SK-N-SH (cell line): ENCODE data around the gene SDHAF4. TPM values are rescaled to one million over a fixed set of nuclear protein-coding genes. Genes with fewer than 3 reads are reported as not detected.

Experiments used
- CTCF ChIA-PET: fragments of 300-600, 350-600 bp; formaldehyde crosslinking; extraction: SDS; loops from one replicate; lab custom pipeline; 2021; lab: Yijun Ruan, JAX
- POLR2A ChIA-PET: fragments of 350-600 bp; sonication (Branson Sonifier 250); formaldehyde crosslinking; extraction: SDS; loops from one replicate; lab custom pipeline; 2020; ENCODE audit warnings: antibody characterized with exemption, inconsistent platforms; lab: Yijun Ruan, JAX
- DNase-seq: peaks from one replicate; pipeline ENCODE4 v3.0.0; 2012
- H2AFZ ChIP-seq: fragments of 200-600 bp; sonication (generic); 2 replicates; pipeline ENCODE4 v1.8.1; 2016; ENCODE audit warnings: antibody characterized with exemption, mild to moderate bottlenecking, low read depth
- H3F3A ChIP-seq: fragments of 200-600 bp; sonication (generic); replicated peaks from 2 replicates; pipeline ENCODE3; 2016; ENCODE audit warnings: antibody characterized with exemption, mild to moderate bottlenecking; ENCODE audit not compliant: insufficient read depth
- H3K27ac ChIP-seq, 2 experiments: fragments of 200-500 bp in 1 of 2; fragments of 200-600 bp in 1 of 2; sonication (Bioruptor generic) in 1 of 2; sonication (generic), shearing (Covaris generic) in 1 of 2; 2 replicates each; pipeline versions ENCODE4 v1.5.1 to v1.6.1; 2014 to 2016; ENCODE audit warnings: low read depth in 2 of 2, inconsistent platforms in 1 of 2, low read length in 1 of 2, mild to moderate bottlenecking in 1 of 2, mixed read lengths in 1 of 2
- H3K27me3 ChIP-seq: fragments of 200-600 bp; sonication (generic), shearing (Covaris generic); 2 replicates; pipeline ENCODE4 v1.6.1; 2016; ENCODE audit warnings: mixed run types; ENCODE audit not compliant: insufficient read depth
- H3K36me3 ChIP-seq, 2 experiments: fragments of 200-500 bp in 1 of 2; fragments of 200-600 bp in 1 of 2; sonication (Bioruptor generic) in 1 of 2; sonication (generic) in 1 of 2; replicated peaks in 1 of 2; 2 replicates each; pipeline versions ENCODE3 to v1.5.1; 2014 to 2016; ENCODE audit warnings: low read length in 1 of 2, mild to moderate bottlenecking in 1 of 2; ENCODE audit not compliant: insufficient read depth in 2 of 2, control insufficient read depth in 1 of 2
- H3K4me1 ChIP-seq, 2 experiments: fragments of 200-500 bp in 1 of 2; fragments of 200-600 bp in 1 of 2; sonication (Bioruptor generic) in 1 of 2; sonication (generic), shearing (Covaris generic) in 1 of 2; 2 replicates each; pipeline versions ENCODE4 v1.5.1 to v1.6.1; 2014 to 2016; ENCODE audit warnings: low read depth in 1 of 2, low read length in 1 of 2, mixed run types in 1 of 2; ENCODE audit not compliant: insufficient read depth in 2 of 2, control insufficient read depth in 1 of 2
- H3K4me2 ChIP-seq: fragments of 200-600 bp; sonication (generic), shearing (Covaris generic); 2 replicates; pipeline ENCODE4 v1.6.1; 2017; ENCODE audit warnings: mixed run types
- H3K4me3 ChIP-seq, 2 experiments: fragments of 200-500 bp in 1 of 2; fragments of 200-600 bp in 1 of 2; sonication (Bioruptor generic) in 1 of 2; sonication (generic), shearing (Covaris generic) in 1 of 2; 2 replicates each; pipeline versions ENCODE4 v1.5.1 to v1.8.1; 2014 to 2016; ENCODE audit warnings: low read depth in 2 of 2, inconsistent platforms in 1 of 2, low read length in 1 of 2, mild to moderate bottlenecking in 1 of 2, mixed read lengths in 1 of 2, moderate library complexity in 1 of 2
- H3K79me2 ChIP-seq: fragments of 200-600 bp; sonication (generic); 2 replicates; pipeline ENCODE4 v1.8.1; 2017; ENCODE audit warnings: mild to moderate bottlenecking; ENCODE audit not compliant: insufficient read depth
- H3K9ac ChIP-seq: fragments of 200-600 bp; sonication (generic); 2 replicates; pipeline ENCODE4 v1.6.1; 2017; ENCODE audit warnings: mixed run types
- H3K9me2 ChIP-seq: fragments of 200-600 bp; sonication (generic); 2 replicates; pipeline ENCODE4 v1.6.1; 2017; ENCODE audit warnings: mixed run types
- H3K9me3 ChIP-seq: fragments of 200-600 bp; sonication (generic); 2 replicates; pipeline ENCODE4 v1.6.1; 2017; ENCODE audit warnings: mixed run types, mild to moderate bottlenecking, moderate library complexity
- H4K20me1 ChIP-seq: fragments of 200-600 bp; sonication (generic); 2 replicates; pipeline ENCODE4 v1.6.1; 2017; ENCODE audit warnings: mild to moderate bottlenecking, mixed run types; ENCODE audit not compliant: insufficient read depth
- CHD2 ChIP-seq: fragments of 150-350 bp; IDR thresholded peaks from 2 replicates; pipeline ENCODE4 v1.6.1; 2018; ENCODE audit warnings: low read length; ENCODE audit not compliant: partially characterized antibody
- CTCF ChIP-seq: fragments of 200-600 bp; sonication (generic); IDR thresholded peaks from 2 replicates; pipeline ENCODE4 v1.6.1; 2017; ENCODE audit warnings: antibody characterized with exemption, mild to moderate bottlenecking, moderate library complexity
- ELF1 ChIP-seq: IDR thresholded peaks from 2 replicates; pipeline ENCODE4 v1.4.0; 2012
- EP300 ChIP-seq, 2 experiments: IDR thresholded peaks; 2 replicates each; pipeline versions ENCODE4 v1.4.0 to v1.6.1; 2012; ENCODE audit warnings: borderline replicate concordance in 1 of 2, low read depth in 1 of 2, low read length in 1 of 2
- EZH2phosphoT487 ChIP-seq: fragments of 200-600 bp; sonication (generic); IDR thresholded peaks from 2 replicates; pipeline ENCODE4 v1.6.1; 2017; ENCODE audit warnings: low read depth, mixed run types, mild to moderate bottlenecking, antibody characterized with exemption, moderate library complexity, borderline replicate concordance
- FOXM1 ChIP-seq: IDR thresholded peaks from 2 replicates; pipeline ENCODE4 v1.4.0; 2012; ENCODE audit warnings: low read depth, mild to moderate bottlenecking
- GABPA ChIP-seq: IDR thresholded peaks from 2 replicates; pipeline ENCODE4 v1.4.0; 2012; ENCODE audit warnings: low read depth, mild to moderate bottlenecking
- IRF3 ChIP-seq: fragments of 150-350 bp; IDR thresholded peaks from 2 replicates; pipeline ENCODE4 v1.6.1; 2016; ENCODE audit warnings: mild to moderate bottlenecking, low read depth, low read length
- JUND ChIP-seq: IDR thresholded peaks from 2 replicates; pipeline ENCODE4 v1.4.0; 2012
- NRF1 ChIP-seq: IDR thresholded peaks from 2 replicates; pipeline ENCODE4 v1.6.1; 2012; ENCODE audit warnings: low read depth, mild to moderate bottlenecking, low read length
- PBX3 ChIP-seq: IDR thresholded peaks from 2 replicates; pipeline ENCODE4; 2012
- RAD21 ChIP-seq: IDR thresholded peaks from 2 replicates; pipeline ENCODE4 v1.6.1; 2012; ENCODE audit warnings: mild to moderate bottlenecking, low read length
- REST ChIP-seq: IDR thresholded peaks from 2 replicates; pipeline ENCODE4 v1.6.1; 2012; ENCODE audit warnings: mild to moderate bottlenecking, low read depth, low read length, moderate library complexity
- RFX5 ChIP-seq: IDR thresholded peaks from 2 replicates; pipeline ENCODE4 v1.6.1; 2012; ENCODE audit warnings: mild to moderate bottlenecking, improper control_type of control experiment, low read length
- RXRA ChIP-seq: IDR thresholded peaks from 2 replicates; pipeline ENCODE4 v1.4.0; 2012; ENCODE audit warnings: low read depth, mild to moderate bottlenecking, borderline replicate concordance
- SIN3A ChIP-seq: IDR thresholded peaks from 2 replicates; pipeline ENCODE4 v1.6.1; 2012; ENCODE audit warnings: low read depth, mild to moderate bottlenecking, low read length, moderate library complexity, borderline replicate concordance
- USF1 ChIP-seq: IDR thresholded peaks from 2 replicates; pipeline ENCODE4 v1.4.0; 2012; ENCODE audit warnings: low read depth, borderline replicate concordance
- WGBS: methylation state at CpG from one replicate; pipeline ENCODE4 v1.1.6; 2017; ENCODE audit warnings: low lambda C conversion rate; 5-methylcytosine and 5-hydroxymethylcytosine counted together
- polyA plus RNA-seq, 3 experiments: library from polyadenylated mRNA; depleted of rRNA; stranded (reverse); fragments of >200 nt; gene quantifications; 2 replicates each; pipeline ENCODE4 v1.2.3, GENCODE V29; 2012
- TF ChIP-seq, protein P1 (sequence below): IDR thresholded peaks from 2 replicates; pipeline ENCODE4 v1.4.0; 2012; ENCODE audit warnings: low read depth

SDHAF4 gene
- polyA plus RNA-seq, 1 of the 3 experiments (the other 2 are of a cell fraction), result 8.6 TPM

DNA sequence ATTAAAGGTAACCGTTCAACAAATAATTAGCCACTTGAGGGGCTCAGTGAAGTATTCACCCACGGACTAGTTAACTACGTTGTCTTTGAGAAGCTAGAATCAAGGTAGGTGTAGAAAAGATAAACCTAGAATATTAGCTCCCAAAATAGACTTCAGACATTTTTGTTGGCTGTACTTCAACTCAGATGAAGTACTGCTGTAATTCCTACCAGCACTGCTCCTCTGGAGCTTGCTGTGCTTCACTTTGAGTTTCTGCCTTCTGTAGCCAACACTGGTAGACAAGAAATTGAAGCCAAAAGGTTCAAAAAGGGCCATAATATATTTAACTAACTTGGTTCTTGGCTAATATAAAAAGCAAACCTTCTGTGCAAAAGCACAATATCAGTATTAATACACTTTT, 18.8 kb upstream of the SDHAF4 start:
- DNase-seq, result no peak
- no peaks in the 10 kb centered on the region for H3K9me3 ChIP-seq
- H3K9me2 ChIP-seq, result no peaks in the 10 kb centered on the region
- no peaks in the 10 kb centered on the region for H4K20me1 ChIP-seq
- 96% methylated on average over 3 of the region's 3 CpGs for WGBS
- no peaks in the 10 kb centered on the region for H3K27me3 ChIP-seq
- H3K9ac ChIP-seq, result no peak overlapping the region
- peaks cover 0 to 3% of the 10 kb centered on the region in 2 experiments for H3K36me3 ChIP-seq
- H3K79me2 ChIP-seq, result no peaks in the 10 kb centered on the region
- H3K4me3 ChIP-seq, result no peak overlapping the region
- ChIA-PET CTCF (interaction anchor here (0.7 to 3.8 kb wide), 9 partner anchors 11 to 336 kb away, joined by 3 to 27 read pairs (median 4); no protein-coding TSS in a partner anchor), POLR2A (no interaction called here)
- no peak overlapping the region for H3K4me2 ChIP-seq
- TF ChIP-seq RAD21, result no peak
- TF ChIP-seq IRF3, result no peak
- no peak for TF ChIP-seq RFX5
- no peak for TF ChIP-seq CHD2
- TF ChIP-seq, all 33 proteins: peak for 0
- H3F3A ChIP-seq, result no peaks in the 10 kb centered on the region
- H3K4me1 ChIP-seq, result no peaks in the 10 kb centered on the region
- H2AFZ ChIP-seq, result no peak overlapping the region
- H3K27ac ChIP-seq, result no peak overlapping the region

DNA sequence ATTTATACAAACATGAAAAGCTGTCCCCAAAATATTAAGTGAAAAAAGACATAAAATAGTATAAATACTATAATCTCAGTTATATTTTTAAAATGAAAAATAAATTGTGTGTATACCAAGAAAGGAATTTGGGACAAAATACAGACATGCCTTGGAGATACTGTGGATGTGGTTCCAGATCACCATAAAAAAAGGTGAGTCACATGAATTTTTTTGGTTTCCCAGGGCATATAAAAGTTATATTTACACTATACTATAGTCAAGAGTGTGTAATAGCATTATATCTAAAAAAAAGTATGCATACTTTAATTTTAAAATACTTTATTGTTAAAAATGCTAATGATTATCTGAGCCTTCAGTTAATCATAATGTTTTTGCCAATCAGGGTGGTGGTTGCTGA, 17.4 kb upstream of the SDHAF4 start:
- POLR2A ChIA-PET, result no interaction called here

More for the DNA sequence above, 17.4 kb upstream of the SDHAF4 start:
- H3F3A ChIP-seq, result no peaks in the 10 kb centered on the region
- no peak overlapping the region for H3K4me3 ChIP-seq
- H3K27me3 ChIP-seq, result no peaks in the 10 kb centered on the region
- H3K4me2 ChIP-seq, result no peak overlapping the region
- no peak overlapping the region for H2AFZ ChIP-seq
- no peaks in the 10 kb centered on the region for H4K20me1 ChIP-seq
- no peaks in the 10 kb centered on the region for H3K79me2 ChIP-seq
- TF ChIP-seq GABPA, result no peak
- TF ChIP-seq PBX3, result no peak
- TF ChIP-seq CTCF, result no peak
- TF ChIP-seq REST, result no peak
- no peak for TF ChIP-seq RAD21
- no peak for TF ChIP-seq NRF1
- no peak for TF ChIP-seq SIN3A
- TF ChIP-seq ELF1, result no peak
- no peak for TF ChIP-seq EZH2phosphoT487
- TF ChIP-seq EP300 (IDR thresholded peaks at IDR 0.05; ENCODE audit: borderline replicate concordance in 1 of 2, low read depth in 1 of 2, low read length in 1 of 2), result no peak
- TF ChIP-seq RXRA, result no peak
- no peak for TF ChIP-seq USF1
- TF ChIP-seq JUND, result no peak
- TF ChIP-seq, protein P1, sequence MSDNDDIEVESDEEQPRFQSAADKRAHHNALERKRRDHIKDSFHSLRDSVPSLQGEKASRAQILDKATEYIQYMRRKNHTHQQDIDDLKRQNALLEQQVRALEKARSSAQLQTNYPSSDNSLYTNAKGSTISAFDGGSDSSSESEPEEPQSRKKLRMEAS, result no peak
- TF ChIP-seq IRF3, result no peak
- TF ChIP-seq FOXM1, result no peak
- TF ChIP-seq, all 33 proteins: peak for 0
- Histone ChIP-seq H3K9ac (no peak overlapping the region), H3K27ac (no peak overlapping the region), H3K4me1 (no peaks in the 10 kb centered on the region), H3K9me2 (no peaks in the 10 kb centered on the region), H3K36me3 (peaks cover 0 to 3% of the 10 kb centered on the region in 2 experiments), H3K9me3 (no peaks in the 10 kb centered on the region)
- DNase-seq, result no peak
- CTCF ChIA-PET, result interaction anchor here (0.9 to 3.8 kb wide), 4 partner anchors 23 to 504 kb away, joined by 3 to 27 read pairs (median 4); no protein-coding TSS in a partner anchor
